Caco-2 (cell line): ENCODE measurements around the gene GDF10. TPM values are rescaled to one million over a fixed set of nuclear protein-coding genes. Genes with fewer than 3 reads are reported as not detected.

Source experiments
- BruUV-seq: library from RNA; stranded (reverse); fragments of 400-500 nt; replicated peaks from 2 replicates; lab custom pipeline; 2021; lab: Mats Ljungman, UMichigan
- CTCF ChIA-PET: fragments of 300-600 bp; sonication (Branson Sonifier 250); formaldehyde crosslinking; loops from one replicate; lab custom pipeline; 2022; ENCODE audit warnings: antibody characterized with exemption; lab: Charles Lee
- POLR2A ChIA-PET: fragments of 300-600 bp; sonication (Branson Sonifier 250); formaldehyde crosslinking; loops from one replicate; lab custom pipeline; 2022; ENCODE audit warnings: antibody characterized with exemption; lab: Charles Lee
- DNase-seq, 2 experiments: peaks; one replicate each; pipeline versions ENCODE4 v3.0.0 to v3.0.0-alpha.2; 2020 to 2022
- H3K27me3 ChIP-seq: replicated peaks from 2 replicates; pipeline ENCODE4 v1.6.0; 2011; ENCODE audit warnings: low read length; ENCODE audit not compliant: control insufficient read depth, insufficient read depth
- H3K36me3 ChIP-seq: 2 replicates; pipeline ENCODE4 v1.5.1; 2011; ENCODE audit warnings: low read length; ENCODE audit not compliant: control insufficient read depth, insufficient read depth
- H3K4me1 ChIP-seq: fragments of 250-450 bp; sonication (Bioruptor Pico); 2 replicates; pipeline ENCODE4 v1.5.1; 2020; ENCODE audit warnings: mild to moderate bottlenecking
- H3K4me3 ChIP-seq: 2 replicates; pipeline ENCODE4 v1.5.1; 2011; ENCODE audit warnings: low read depth, mild to moderate bottlenecking, control low read depth, low read length
- H3K9me3 ChIP-seq: fragments of 250-450 bp; sonication (Bioruptor Pico); 2 replicates; pipeline ENCODE4 v1.5.1; 2020; ENCODE audit warnings: mild to moderate bottlenecking, moderate library complexity
- H3K27ac Mint-ChIP-seq: one replicate; pipeline ENCODE4 v1.8.0; 2022; ENCODE audit warnings: mixed read lengths; ENCODE audit not compliant: unreplicated experiment
- H3K27me3 Mint-ChIP-seq: one replicate; pipeline ENCODE4 v1.8.0; 2022; ENCODE audit warnings: mixed read lengths; ENCODE audit not compliant: insufficient read depth, unreplicated experiment
- H3K36me3 Mint-ChIP-seq: one replicate; pipeline ENCODE4 v1.8.0; 2022; ENCODE audit warnings: mild to moderate bottlenecking, mixed read lengths; ENCODE audit not compliant: insufficient read depth, unreplicated experiment
- H3K4me1 Mint-ChIP-seq: one replicate; pipeline ENCODE4 v1.8.0; 2022; ENCODE audit warnings: low read depth, mixed read lengths; ENCODE audit not compliant: unreplicated experiment
- H3K4me3 Mint-ChIP-seq: one replicate; pipeline ENCODE4 v1.8.0; 2022; ENCODE audit warnings: mild to moderate bottlenecking, moderate library complexity, mixed read lengths; ENCODE audit not compliant: unreplicated experiment
- H3K9me3 Mint-ChIP-seq: one replicate; pipeline ENCODE4 v1.8.0; 2022; ENCODE audit warnings: mixed read lengths; ENCODE audit not compliant: unreplicated experiment
- CTCF ChIP-seq, 2 experiments: fragments of 200-600 bp in 1 of 2; IDR thresholded peaks; 1 replicate in 1 of 2; 2 replicates in 1 of 2; pipeline versions ENCODE4 v1.5.1 to v1.8.0; 2011 to 2022; ENCODE audit warnings: antibody characterized with exemption in 1 of 2, control low read depth in 1 of 2, inconsistent platforms in 1 of 2, low read depth in 1 of 2, low read length in 1 of 2, mild to moderate bottlenecking in 1 of 2, moderate library complexity in 1 of 2; ENCODE audit not compliant: insufficient read depth in 1 of 2, severe bottlenecking in 1 of 2, unreplicated experiment in 1 of 2
- intact Hi-C: fragments of 100-400 bp; cut with micrococcal nuclease; formaldehyde crosslinking; loops from one replicate; pipeline ENCODE4 v1.10.0; 2022; ENCODE audit not compliant: unreplicated experiment
- total RNA-seq: library from RNA; stranded (reverse); gene quantifications from 2 replicates; pipeline ENCODE4 v1.2.3, GENCODE V29; 2022

GDF10 gene
- total RNA-seq, 1 experiment from 2014 or later, result not detected

DNA sequence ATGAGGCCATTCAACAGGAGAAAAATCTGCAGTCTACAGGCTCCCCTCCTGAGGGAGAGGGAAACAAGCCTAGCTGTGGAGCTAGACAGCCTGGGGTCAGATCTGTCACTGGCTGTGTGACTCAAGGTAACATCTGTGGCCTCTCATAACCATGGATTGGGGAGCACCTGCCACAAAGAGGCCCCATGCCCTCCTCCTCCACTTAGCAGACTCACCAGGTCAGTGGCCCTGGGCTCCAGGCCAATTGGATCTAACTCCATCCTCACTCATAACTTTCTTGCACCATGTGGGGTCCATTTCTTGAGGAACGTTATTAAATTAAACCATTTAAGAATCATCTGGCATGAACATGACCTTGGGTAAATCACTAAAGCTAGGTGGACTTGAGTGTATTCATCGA is 1.8 kb downstream of the GDF10 start:
- TF ChIP-seq CTCF (IDR thresholded peaks at IDR 0.05; ENCODE audit: insufficient read depth in 1 of 2, low read depth in 1 of 2, low read length in 1 of 2, severe bottlenecking in 1 of 2, unreplicated experiment in 1 of 2), result no peak
- H3K36me3 Mint-ChIP-seq, result no peaks in the 10 kb centered on the region
- ChIA-PET POLR2A (no interaction called here), CTCF (interaction anchor here (0.7 kb wide), 1 partner anchor 10 kb away, joined by 3 read pairs; no protein-coding TSS in a partner anchor)
- BruUV-seq, result no TSS peak
- Histone ChIP-seq H3K27me3 (peaks cover 2% of the 10 kb centered on the region), H3K9me3 (no peaks in the 10 kb centered on the region), H3K4me3 (no peak overlapping the region), H3K4me1 (peaks cover 12% of the 10 kb centered on the region; the same call in 1 of the 2 replicates), H3K36me3 (no peaks in the 10 kb centered on the region)
- H3K4me3 Mint-ChIP-seq, result no peak overlapping the region
- no peak for DNase-seq
- H3K27ac Mint-ChIP-seq, result no peak overlapping the region
- intact Hi-C loops, result no loop called here
- peaks cover 42% of the 10 kb centered on the region for H3K27me3 Mint-ChIP-seq
- no peaks in the 10 kb centered on the region for H3K9me3 Mint-ChIP-seq
- peaks cover 6% of the 10 kb centered on the region for H3K4me1 Mint-ChIP-seq

DNA sequence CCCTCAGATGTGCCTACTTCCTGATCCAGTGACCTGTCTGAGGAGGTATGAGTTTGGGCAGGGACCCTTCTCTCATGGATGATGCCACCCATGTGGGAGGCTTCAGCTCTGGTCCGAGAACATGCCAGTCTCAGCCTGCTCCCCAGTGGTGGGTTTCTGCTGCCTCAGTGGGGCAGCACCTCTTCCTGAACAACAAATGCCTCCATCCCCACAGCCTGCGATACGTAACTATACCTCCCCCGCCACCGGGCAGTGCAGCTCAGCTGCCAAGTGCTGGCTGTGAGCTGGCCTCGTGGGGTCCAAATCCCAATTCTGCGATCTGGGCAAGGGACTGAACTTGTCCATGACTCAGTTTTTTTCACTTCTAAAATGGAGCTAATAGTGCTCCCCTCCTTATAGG is 3.1 kb downstream of the GDF10 start:
- peaks cover 2% of the 10 kb centered on the region for H3K27me3 ChIP-seq
- no peaks in the 10 kb centered on the region for H3K9me3 ChIP-seq
- no TSS peak for BruUV-seq
- Mint-ChIP-seq H3K4me1 (peaks cover 6% of the 10 kb centered on the region), H3K4me3 (no peak overlapping the region), H3K36me3 (no peaks in the 10 kb centered on the region), H3K27me3 (peaks cover 38% of the 10 kb centered on the region), H3K27ac (no peak overlapping the region), H3K9me3 (no peaks in the 10 kb centered on the region)
- intact Hi-C loops, result no loop called here
- H3K36me3 ChIP-seq, result no peaks in the 10 kb centered on the region
- POLR2A ChIA-PET, result no interaction called here
- CTCF ChIA-PET, result interaction anchor here (1.0 kb wide), 1 partner anchor 9 kb away, joined by 6 read pairs; no protein-coding TSS in a partner anchor
- no peak for TF ChIP-seq CTCF (IDR thresholded peaks at IDR 0.05; ENCODE audit: insufficient read depth in 1 of 2, low read depth in 1 of 2, low read length in 1 of 2, severe bottlenecking in 1 of 2, unreplicated experiment in 1 of 2)
- DNase-seq, result no peak
- H3K4me1 ChIP-seq, result peaks cover 12% of the 10 kb centered on the region; the same call in 1 of the 2 replicates
- H3K4me3 ChIP-seq, result no peak overlapping the region

- Histone ChIP-seq H3K4me1 (peaks cover 12% of the 10 kb centered on the region; the same call in 1 of the 2 replicates), H3K36me3 (no peaks in the 10 kb centered on the region), H3K4me3 (no peak overlapping the region), H3K27me3 (peaks cover 2% of the 10 kb centered on the region), H3K9me3 (no peaks in the 10 kb centered on the region)
- no TSS peak for BruUV-seq
- ChIA-PET CTCF (no interaction called here), POLR2A (no interaction called here)
- H3K4me3 Mint-ChIP-seq, result no peak overlapping the region
- H3K27ac Mint-ChIP-seq, result no peak overlapping the region
- H3K27me3 Mint-ChIP-seq, result peaks cover 43% of the 10 kb centered on the region
- H3K4me1 Mint-ChIP-seq, result peaks cover 6% of the 10 kb centered on the region
- no peak for DNase-seq
- no peaks in the 10 kb centered on the region for H3K9me3 Mint-ChIP-seq
- intact Hi-C loops, result no loop called here
- no peak for TF ChIP-seq CTCF (IDR thresholded peaks at IDR 0.05; ENCODE audit: insufficient read depth in 1 of 2, low read depth in 1 of 2, low read length in 1 of 2, severe bottlenecking in 1 of 2, unreplicated experiment in 1 of 2)
- no peaks in the 10 kb centered on the region for H3K36me3 Mint-ChIP-seq
These were observed 3.9 kb downstream of the GDF10 start for GRCh38 chr10:47303866-47304265.
